Lower lobe of right lung (tissue), 2 donors: ENCODE measurements around the gene NFYC. TPM values are rescaled to one million over a fixed set of nuclear protein-coding genes. Genes with fewer than 3 reads are reported as not detected.

Experiments
- ATAC-seq, 2 donors: fragments of 200-7000 bp; cut with Tn5 transposase; one replicate each; pipeline ENCODE4 v1.9.1; 2020 to 2022; ENCODE audit warnings: mild to moderate bottlenecking in 2 of 2, moderate library complexity in 2 of 2
- DNase-seq: peaks from one replicate; pipeline ENCODE4 v3.0.0-alpha.2; 2020
- H3K27ac ChIP-seq: fragments of 200-600 bp; one replicate; pipeline ENCODE4 v1.8.0; 2022
- H3K27me3 ChIP-seq: fragments of 200-600 bp; one replicate; pipeline ENCODE4 v1.8.0; 2022; ENCODE audit warnings: low read depth
- H3K36me3 ChIP-seq: fragments of 200-600 bp; one replicate; pipeline ENCODE4 v1.8.0; 2022; ENCODE audit warnings: mild to moderate bottlenecking
- H3K4me1 ChIP-seq: fragments of 200-600 bp; one replicate; pipeline ENCODE4 v1.8.0; 2022
- H3K4me3 ChIP-seq: fragments of 200-600 bp; one replicate; pipeline ENCODE4 v1.8.0; 2022; ENCODE audit warnings: mild to moderate bottlenecking
- H3K9me3 ChIP-seq: fragments of 200-600 bp; one replicate; pipeline ENCODE4 v1.8.0; 2022
- intact Hi-C: fragments of 100-400 bp; cut with DNase I; formaldehyde crosslinking; loops from one replicate; pipeline ENCODE4 v1.11.0; 2022
- total RNA-seq: library from RNA; stranded (reverse); fragmentation: NEBNext Ultra II Directional; extraction: Animal tissue kit (Norgen Biotek cat#: 25700); gene quantifications from one replicate; pipeline ENCODE4 v1.2.1, GENCODE V29; 2021
- TF ChIP-seq, protein P1 (sequence below): fragments of 200-600 bp; IDR thresholded peaks from one replicate; pipeline ENCODE4 v1.8.0; 2022; ENCODE audit warnings: antibody characterized with exemption, mild to moderate bottlenecking
- donor health status: DM: no; HTN: yes; CAD: no; lungs with severe emphysema.

Gene NFYC
- total RNA-seq, 1 donor from 2014 or later: 54.2 TPM

GRCh38 chr1:40802742-40803113, 111.2 kb downstream of the NFYC start:
- H3K4me1 ChIP-seq: peaks cover 26% of the 10 kb centered on the region
- TF ChIP-seq, protein P1, sequence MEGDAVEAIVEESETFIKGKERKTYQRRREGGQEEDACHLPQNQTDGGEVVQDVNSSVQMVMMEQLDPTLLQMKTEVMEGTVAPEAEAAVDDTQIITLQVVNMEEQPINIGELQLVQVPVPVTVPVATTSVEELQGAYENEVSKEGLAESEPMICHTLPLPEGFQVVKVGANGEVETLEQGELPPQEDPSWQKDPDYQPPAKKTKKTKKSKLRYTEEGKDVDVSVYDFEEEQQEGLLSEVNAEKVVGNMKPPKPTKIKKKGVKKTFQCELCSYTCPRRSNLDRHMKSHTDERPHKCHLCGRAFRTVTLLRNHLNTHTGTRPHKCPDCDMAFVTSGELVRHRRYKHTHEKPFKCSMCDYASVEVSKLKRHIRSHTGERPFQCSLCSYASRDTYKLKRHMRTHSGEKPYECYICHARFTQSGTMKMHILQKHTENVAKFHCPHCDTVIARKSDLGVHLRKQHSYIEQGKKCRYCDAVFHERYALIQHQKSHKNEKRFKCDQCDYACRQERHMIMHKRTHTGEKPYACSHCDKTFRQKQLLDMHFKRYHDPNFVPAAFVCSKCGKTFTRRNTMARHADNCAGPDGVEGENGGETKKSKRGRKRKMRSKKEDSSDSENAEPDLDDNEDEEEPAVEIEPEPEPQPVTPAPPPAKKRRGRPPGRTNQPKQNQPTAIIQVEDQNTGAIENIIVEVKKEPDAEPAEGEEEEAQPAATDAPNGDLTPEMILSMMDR: no peak
- H3K27ac ChIP-seq: peak overlapping the region; percentile 74
- intact Hi-C loops: no loop called here
- H3K36me3 ChIP-seq: no peaks in the 10 kb centered on the region
- H3K4me3 ChIP-seq: peak overlapping the region; percentile 53
- no peaks in the 10 kb centered on the region for H3K9me3 ChIP-seq
- no peaks in the 10 kb centered on the region for H3K27me3 ChIP-seq
- DNase-seq: no peak
- ATAC-seq: no peak

- H3K36me3 ChIP-seq: no peaks in the 10 kb centered on the region
- intact Hi-C loops: no loop called here
Observed at GRCh38 chr1:40803447-40803846, 111.9 kb downstream of the NFYC start.

GRCh38 chr1:40803902-40804301, 112.4 kb downstream of the NFYC start:
- no peaks in the 10 kb centered on the region for H3K36me3 ChIP-seq
- ATAC-seq (no peak), DNase-seq (no peak)
- peaks cover 24% of the 10 kb centered on the region for H3K4me1 ChIP-seq
- TF ChIP-seq, protein P1: no peak
- intact Hi-C loops: no loop called here
- no peaks in the 10 kb centered on the region for H3K9me3 ChIP-seq
- H3K4me3 ChIP-seq: no peak overlapping the region
- H3K27ac ChIP-seq: no peak overlapping the region
- H3K27me3 ChIP-seq: no peaks in the 10 kb centered on the region

More at GRCh38 chr1:40803447-40803846, 111.9 kb downstream of the NFYC start:
- H3K9me3 ChIP-seq: no peaks in the 10 kb centered on the region
- TF ChIP-seq, protein P1: no peak
- H3K4me3 ChIP-seq: no peak overlapping the region
- H3K27ac ChIP-seq: peak overlapping the region; percentile 74
- DNase-seq (no peak), ATAC-seq (no peak)
- no peaks in the 10 kb centered on the region for H3K27me3 ChIP-seq
- H3K4me1 ChIP-seq: peaks cover 26% of the 10 kb centered on the region

- Histone ChIP-seq H3K27ac (no peak overlapping the region), H3K4me1 (peaks cover 9% of the 10 kb centered on the region), H3K27me3 (no peaks in the 10 kb centered on the region), H3K4me3 (no peak overlapping the region), H3K36me3 (no peaks in the 10 kb centered on the region), H3K9me3 (no peaks in the 10 kb centered on the region)
- TF ChIP-seq, protein P1: no peak
- ATAC-seq (no peak), DNase-seq (no peak)
- intact Hi-C loops: no loop called here
Observed at GRCh38 chr1:40806240-40806639, 114.7 kb downstream of the NFYC start.

DNA sequence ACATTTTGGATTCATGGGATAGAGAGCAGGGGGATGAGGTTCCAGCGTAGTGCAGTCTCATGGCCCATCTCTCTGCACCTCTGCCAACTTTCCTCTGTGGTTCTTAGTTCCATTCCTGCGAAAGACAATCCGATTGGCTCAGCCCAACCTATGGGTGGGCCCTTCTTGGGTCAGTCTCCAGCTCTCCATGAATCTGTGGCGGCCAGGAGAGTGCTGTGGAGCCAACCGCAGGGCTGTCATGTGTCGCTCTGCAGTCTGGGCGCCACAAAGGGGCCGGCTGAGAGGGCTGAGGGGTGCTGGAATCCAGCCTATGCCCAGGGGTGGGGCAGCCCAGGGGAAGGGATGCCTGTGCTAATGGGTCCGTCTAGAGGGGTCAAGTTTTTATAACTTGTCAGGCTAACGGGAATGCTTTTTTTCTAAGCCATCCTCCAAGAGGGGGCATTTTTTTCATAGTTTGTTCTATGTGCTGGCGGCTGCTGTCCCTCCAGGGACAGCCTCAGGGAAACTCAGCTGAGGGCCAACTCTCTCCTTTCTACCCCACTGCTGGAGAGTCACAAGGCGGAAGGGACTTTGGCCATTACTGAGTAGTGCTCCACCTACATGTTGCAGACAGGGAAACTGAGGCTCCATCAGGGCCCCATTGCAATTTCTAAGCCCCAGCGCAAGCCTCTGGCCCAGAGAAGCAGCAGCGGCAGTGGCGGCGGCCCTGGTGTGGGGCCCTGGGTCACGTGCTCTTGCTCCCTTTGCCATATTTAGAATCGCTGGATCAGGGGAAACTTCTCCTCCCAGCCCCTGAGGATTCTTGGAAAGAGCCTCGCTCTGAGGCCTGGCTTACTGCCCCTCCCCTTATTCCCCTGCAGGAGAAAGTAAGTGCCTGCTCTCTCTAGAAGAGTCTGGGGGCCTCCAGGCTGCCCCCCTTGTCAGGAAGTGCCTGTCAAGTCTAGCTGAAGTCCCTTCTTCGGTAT, 115.5 kb downstream of the NFYC start:
- H3K4me3 ChIP-seq: no peak overlapping the region
- H3K27ac ChIP-seq: peak overlapping the region; percentile 11
- H3K27me3 ChIP-seq: no peaks in the 10 kb centered on the region
- TF ChIP-seq, protein P1: no peak
- ATAC-seq (no peak), DNase-seq (no peak)
- H3K4me1 ChIP-seq: peaks cover 2% of the 10 kb centered on the region
- H3K9me3 ChIP-seq: no peaks in the 10 kb centered on the region
- H3K36me3 ChIP-seq: no peaks in the 10 kb centered on the region
- intact Hi-C loops: no loop called here
